Activated naive CD4-positive, alpha-beta T cell treated with anti-CD3 and anti-CD28 coated beads for 36 hours (primary cell): ENCODE measurements around the gene TRPV4. TPM values are rescaled to one million over a fixed set of nuclear protein-coding genes. Genes with fewer than 3 reads are reported as not detected.

Experiments
- CTCF ChIA-PET: fragments of 350-600 bp; sonication (Branson Sonifier 250); formaldehyde crosslinking; loops from one replicate; lab custom pipeline; 2021; ENCODE audit warnings: antibody characterized with exemption; lab: Charles Lee
- DNase-seq: peaks from one replicate; pipeline ENCODE4 v3.0.0-alpha.2; 2020
- H3K27ac Mint-ChIP-seq: one replicate; pipeline ENCODE4 v1.8.0; 2021; ENCODE audit warnings: mild to moderate bottlenecking, mixed read lengths
- H3K27me3 Mint-ChIP-seq: one replicate; pipeline ENCODE4 v1.8.0; 2021; ENCODE audit warnings: low read depth, mixed read lengths
- H3K36me3 Mint-ChIP-seq: one replicate; pipeline ENCODE4 v1.8.0; 2021; ENCODE audit warnings: low read depth, mixed read lengths
- H3K4me1 Mint-ChIP-seq: one replicate; pipeline ENCODE4 v1.8.0; 2021; ENCODE audit warnings: low read depth, mixed read lengths
- H3K4me3 Mint-ChIP-seq: one replicate; pipeline ENCODE4 v1.8.0; 2021; ENCODE audit warnings: mild to moderate bottlenecking, moderate library complexity, mixed read lengths
- H3K9me3 Mint-ChIP-seq: one replicate; pipeline ENCODE4 v1.8.0; 2021; ENCODE audit warnings: mixed read lengths
- intact Hi-C: fragments of 100-400 bp; cut with micrococcal nuclease; formaldehyde crosslinking; loops from one replicate; pipeline ENCODE4 v1.15.1; 2023
- total RNA-seq, 2 experiments: library from RNA; stranded (reverse); gene quantifications; one replicate each; pipeline ENCODE4 v1.2.3, GENCODE V29; 2021

The TRPV4 gene
- total RNA-seq, 2 experiments from 2014 or later, result not detected

GRCh38 chr12:109822951-109823411 lies 10.2 kb downstream of the TRPV4 start:
- no peaks in the 10 kb centered on the region for H3K36me3 Mint-ChIP-seq
- H3K27ac Mint-ChIP-seq, result no peak overlapping the region
- H3K9me3 Mint-ChIP-seq, result no peaks in the 10 kb centered on the region
- CTCF ChIA-PET, result no interaction called here
- no peak overlapping the region for H3K4me3 Mint-ChIP-seq
- no peaks in the 10 kb centered on the region for H3K4me1 Mint-ChIP-seq
- no peaks in the 10 kb centered on the region for H3K27me3 Mint-ChIP-seq
- no peak for DNase-seq
- intact Hi-C loops, result no loop called here

- Mint-ChIP-seq H3K4me3 (no peak overlapping the region), H3K27ac (no peak overlapping the region), H3K36me3 (no peaks in the 10 kb centered on the region), H3K27me3 (no peaks in the 10 kb centered on the region), H3K4me1 (no peaks in the 10 kb centered on the region), H3K9me3 (no peaks in the 10 kb centered on the region)
- intact Hi-C loops, result no loop called here
- DNase-seq, result no peak
- CTCF ChIA-PET, result no interaction called here
Measured at GRCh38 chr12:109822416-109822815, 10.8 kb downstream of the TRPV4 start.

- intact Hi-C loops, result no loop called here
- no peak overlapping the region for H3K27ac Mint-ChIP-seq
- DNase-seq, result no peak
- no peak overlapping the region for H3K4me3 Mint-ChIP-seq
- no peaks in the 10 kb centered on the region for H3K27me3 Mint-ChIP-seq
- H3K36me3 Mint-ChIP-seq, result no peaks in the 10 kb centered on the region
- CTCF ChIA-PET, result no interaction called here
- H3K9me3 Mint-ChIP-seq, result no peaks in the 10 kb centered on the region
- no peaks in the 10 kb centered on the region for H3K4me1 Mint-ChIP-seq
Measured at GRCh38 chr12:109821968-109822367, 11.2 kb downstream of the TRPV4 start.

- intact Hi-C loops, result no loop called here
- CTCF ChIA-PET, result no interaction called here
Measured at GRCh38 chr12:109820816-109821381, 12.3 kb downstream of the TRPV4 start.

DNA sequence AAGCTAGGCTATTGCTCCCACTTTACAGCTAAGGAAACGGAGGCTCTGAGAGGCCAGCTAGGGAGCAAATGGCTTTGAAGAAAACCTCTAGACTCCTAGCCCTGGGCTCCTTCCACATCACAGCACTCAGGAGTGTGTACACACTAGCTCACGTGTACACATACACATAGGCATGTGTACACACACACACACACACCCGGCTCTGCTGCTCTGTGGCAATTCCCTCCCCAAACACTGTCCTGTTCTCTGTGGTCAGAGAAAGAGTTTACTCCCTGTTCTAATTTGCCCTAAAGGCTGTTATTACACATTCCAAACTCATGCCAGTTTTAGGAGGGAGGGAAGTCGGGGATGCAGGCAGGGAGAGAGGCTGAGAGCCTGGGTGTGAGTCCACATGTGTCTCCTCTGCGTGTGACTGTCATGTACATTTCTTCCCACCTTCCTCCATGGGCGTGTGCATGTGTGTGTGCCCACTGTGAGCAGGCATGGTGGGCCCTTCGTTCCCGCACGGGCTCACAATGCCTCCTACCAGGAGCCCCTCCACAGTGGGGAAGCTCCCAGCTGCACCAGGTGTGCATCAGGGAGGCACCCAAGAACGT lies 14.2 kb downstream of the TRPV4 start:
- Mint-ChIP-seq H3K4me3 (no peak overlapping the region), H3K27ac (no peak overlapping the region), H3K9me3 (no peaks in the 10 kb centered on the region), H3K27me3 (no peaks in the 10 kb centered on the region), H3K36me3 (no peaks in the 10 kb centered on the region), H3K4me1 (no peaks in the 10 kb centered on the region)
- CTCF ChIA-PET, result interaction anchor here (1.0 kb wide), 2 partner anchors 26 to 35 kb away, joined by 3 read pairs; no protein-coding TSS in a partner anchor
- no peak for DNase-seq
- intact Hi-C loops, result no loop called here

More at GRCh38 chr12:109820816-109821381, 12.3 kb downstream of the TRPV4 start:
- Mint-ChIP-seq H3K9me3 (no peaks in the 10 kb centered on the region), H3K27ac (no peak overlapping the region), H3K4me3 (no peak overlapping the region), H3K27me3 (no peaks in the 10 kb centered on the region), H3K4me1 (no peaks in the 10 kb centered on the region), H3K36me3 (no peaks in the 10 kb centered on the region)
- DNase-seq, result no peak

GRCh38 chr12:109818253-109818652 lies 14.9 kb downstream of the TRPV4 start:
- H3K4me1 Mint-ChIP-seq, result no peaks in the 10 kb centered on the region
- H3K36me3 Mint-ChIP-seq, result no peaks in the 10 kb centered on the region
- DNase-seq, result no peak
- CTCF ChIA-PET, result interaction anchor here (1.0 kb wide), 1 partner anchor 36 kb away, joined by 3 read pairs; no protein-coding TSS in a partner anchor
- intact Hi-C loops, result no loop called here
- no peaks in the 10 kb centered on the region for H3K27me3 Mint-ChIP-seq
- no peaks in the 10 kb centered on the region for H3K9me3 Mint-ChIP-seq
- no peak overlapping the region for H3K4me3 Mint-ChIP-seq
- no peak overlapping the region for H3K27ac Mint-ChIP-seq

DNA sequence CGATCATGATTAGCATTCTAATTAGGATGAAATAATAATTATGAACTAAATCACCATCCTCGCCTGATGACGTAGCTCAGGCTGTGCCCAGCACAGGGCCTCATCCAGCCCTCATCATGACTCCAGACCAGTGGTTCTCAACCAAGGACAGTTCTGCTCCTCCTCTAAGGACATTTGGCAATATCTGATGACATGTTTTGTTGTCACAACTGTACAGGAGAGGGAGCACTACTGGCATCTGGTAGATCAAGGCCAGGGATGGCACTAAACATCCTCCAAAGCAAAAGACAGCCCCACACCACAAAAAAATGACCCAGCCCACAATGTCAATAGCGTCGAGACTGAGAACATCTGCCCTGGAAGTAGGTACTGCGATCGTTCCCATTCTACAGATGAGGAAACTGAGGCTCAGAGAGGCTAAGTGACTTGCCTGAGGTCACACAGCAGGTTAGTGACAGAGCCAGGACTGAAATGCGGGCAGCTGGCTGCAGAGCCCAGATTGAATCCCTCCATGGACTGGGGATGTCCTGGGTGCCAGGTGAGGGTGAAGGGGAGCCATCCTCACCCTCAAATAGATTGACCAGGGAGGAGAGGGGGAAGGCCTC lies 15.5 kb downstream of the TRPV4 start:
- Mint-ChIP-seq H3K36me3 (no peaks in the 10 kb centered on the region), H3K27ac (no peak overlapping the region), H3K4me3 (no peak overlapping the region), H3K27me3 (no peaks in the 10 kb centered on the region), H3K4me1 (no peaks in the 10 kb centered on the region), H3K9me3 (no peaks in the 10 kb centered on the region)
- intact Hi-C loops, result no loop called here
- no peak for DNase-seq
- CTCF ChIA-PET, result interaction anchor here (1.0 kb wide), 1 partner anchor 36 kb away, joined by 3 read pairs; no protein-coding TSS in a partner anchor

- no peak overlapping the region for H3K27ac Mint-ChIP-seq
- no peaks in the 10 kb centered on the region for H3K4me1 Mint-ChIP-seq
- intact Hi-C loops, result no loop called here
- H3K27me3 Mint-ChIP-seq, result peaks cover under 1% of the 10 kb centered on the region
- no peaks in the 10 kb centered on the region for H3K36me3 Mint-ChIP-seq
- no peak overlapping the region for H3K4me3 Mint-ChIP-seq
- H3K9me3 Mint-ChIP-seq, result no peaks in the 10 kb centered on the region
- CTCF ChIA-PET, result interaction anchor here (1.1 kb wide), 1 partner anchor 42 kb away, joined by 3 read pairs; no protein-coding TSS in a partner anchor
- no peak for DNase-seq
Measured at GRCh38 chr12:109816870-109817269, 16.3 kb downstream of the TRPV4 start.

- no peaks in the 10 kb centered on the region for H3K36me3 Mint-ChIP-seq
- DNase-seq, result no peak
- intact Hi-C loops, result no loop called here
- CTCF ChIA-PET, result interaction anchor here (0.8 to 1.1 kb wide), 3 partner anchors 29 to 383 kb away, joined by 3 to 4 read pairs (median 3); no protein-coding TSS in a partner anchor
- no peak overlapping the region for H3K27ac Mint-ChIP-seq
- H3K9me3 Mint-ChIP-seq, result no peaks in the 10 kb centered on the region
- peaks cover 3% of the 10 kb centered on the region for H3K27me3 Mint-ChIP-seq
- H3K4me3 Mint-ChIP-seq, result no peak overlapping the region
- no peaks in the 10 kb centered on the region for H3K4me1 Mint-ChIP-seq
Measured at GRCh38 chr12:109815757-109816617, 17.2 kb downstream of the TRPV4 start.

DNA sequence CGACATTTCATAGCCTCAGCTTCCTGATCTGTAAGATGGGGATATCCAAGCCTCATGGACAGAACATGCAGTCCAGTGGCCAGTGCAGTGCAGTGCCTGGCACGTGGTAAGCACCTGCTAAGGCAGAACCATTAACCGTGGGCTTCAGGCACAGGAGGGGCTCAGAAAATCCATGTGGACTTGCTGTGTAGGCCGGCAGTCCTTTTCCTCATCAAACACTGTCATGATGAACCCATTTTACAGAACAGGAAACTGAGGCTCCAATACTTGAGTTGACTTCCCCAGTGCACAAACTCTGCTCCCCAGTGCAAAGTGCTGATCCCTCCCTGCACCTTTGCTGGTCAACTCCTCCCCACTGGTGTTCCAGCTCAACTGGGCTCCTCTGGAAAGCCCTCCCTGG lies 18.0 kb downstream of the TRPV4 start:
- H3K27me3 Mint-ChIP-seq, result peaks cover 3% of the 10 kb centered on the region
- H3K36me3 Mint-ChIP-seq, result no peaks in the 10 kb centered on the region
- intact Hi-C loops, result no loop called here
- no peak overlapping the region for H3K4me3 Mint-ChIP-seq
- no peaks in the 10 kb centered on the region for H3K4me1 Mint-ChIP-seq
- DNase-seq, result no peak
- no peaks in the 10 kb centered on the region for H3K9me3 Mint-ChIP-seq
- CTCF ChIA-PET, result interaction anchor here (1.0 to 1.4 kb wide), 3 partner anchors 23 to 382 kb away, joined by 3 to 4 read pairs (median 3); no protein-coding TSS in a partner anchor
- H3K27ac Mint-ChIP-seq, result no peak overlapping the region

DNA sequence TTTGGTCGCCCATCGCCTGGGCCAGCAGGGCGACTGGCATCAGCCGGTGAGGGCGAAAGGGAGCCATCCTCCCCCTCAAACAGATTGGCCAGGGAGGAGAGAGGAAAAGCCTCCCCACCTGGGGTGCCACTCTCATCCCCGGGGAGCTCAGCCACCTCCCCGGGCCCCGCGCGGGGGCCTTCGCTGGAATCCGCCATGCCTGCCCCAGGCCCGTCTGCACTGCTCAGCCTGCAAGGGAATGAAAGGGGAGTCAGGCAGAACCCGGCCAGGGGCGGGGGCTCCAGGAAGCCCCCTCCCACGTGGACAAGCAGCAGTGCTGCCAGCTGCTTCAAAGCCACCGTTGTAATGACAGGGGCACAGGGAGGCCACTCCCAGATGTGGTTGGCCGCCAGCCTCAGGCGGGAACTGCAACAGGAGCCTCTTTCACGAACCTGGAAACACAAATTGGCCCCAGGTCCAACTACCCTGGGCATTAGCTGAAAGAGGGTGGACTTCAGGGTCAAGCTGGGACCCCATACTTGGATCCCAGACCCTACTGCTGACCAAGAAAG lies 18.5 kb downstream of the TRPV4 start:
- DNase-seq, result no peak

More for the DNA sequence above, 18.5 kb downstream of the TRPV4 start:
- no peaks in the 10 kb centered on the region for H3K36me3 Mint-ChIP-seq
- CTCF ChIA-PET, result interaction anchor here (1.2 to 1.4 kb wide), 2 partner anchors 24 to 31 kb away, joined by 3 read pairs; no protein-coding TSS in a partner anchor
- no peak overlapping the region for H3K27ac Mint-ChIP-seq
- H3K4me3 Mint-ChIP-seq, result no peak overlapping the region
- intact Hi-C loops, result no loop called here
- H3K4me1 Mint-ChIP-seq, result no peaks in the 10 kb centered on the region
- H3K9me3 Mint-ChIP-seq, result no peaks in the 10 kb centered on the region
- H3K27me3 Mint-ChIP-seq, result peaks cover 3% of the 10 kb centered on the region
